ENCODE results near the gene CFAP157.

DNA sequence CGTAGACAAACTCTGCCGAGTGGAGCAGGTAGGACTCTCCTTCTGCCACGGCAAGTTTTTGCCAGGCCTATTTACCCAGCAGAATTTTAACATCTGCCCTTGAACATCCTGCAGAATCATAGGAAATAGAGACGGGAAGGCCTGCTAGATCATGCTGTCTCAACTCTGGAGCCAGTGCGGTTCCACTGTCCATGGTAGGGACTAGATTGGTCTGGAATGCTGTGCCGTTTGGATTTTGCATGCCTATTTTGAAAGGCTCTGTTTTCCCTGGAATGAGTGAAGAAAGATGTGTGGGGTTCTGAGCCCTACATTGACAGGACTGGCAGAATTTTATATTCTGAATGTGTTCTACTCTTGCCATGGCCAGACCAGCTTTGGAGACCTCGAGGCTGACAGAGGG, 33.6 kb upstream of the CFAP157 start:
- TF ChIP-seq, protein P1, sequence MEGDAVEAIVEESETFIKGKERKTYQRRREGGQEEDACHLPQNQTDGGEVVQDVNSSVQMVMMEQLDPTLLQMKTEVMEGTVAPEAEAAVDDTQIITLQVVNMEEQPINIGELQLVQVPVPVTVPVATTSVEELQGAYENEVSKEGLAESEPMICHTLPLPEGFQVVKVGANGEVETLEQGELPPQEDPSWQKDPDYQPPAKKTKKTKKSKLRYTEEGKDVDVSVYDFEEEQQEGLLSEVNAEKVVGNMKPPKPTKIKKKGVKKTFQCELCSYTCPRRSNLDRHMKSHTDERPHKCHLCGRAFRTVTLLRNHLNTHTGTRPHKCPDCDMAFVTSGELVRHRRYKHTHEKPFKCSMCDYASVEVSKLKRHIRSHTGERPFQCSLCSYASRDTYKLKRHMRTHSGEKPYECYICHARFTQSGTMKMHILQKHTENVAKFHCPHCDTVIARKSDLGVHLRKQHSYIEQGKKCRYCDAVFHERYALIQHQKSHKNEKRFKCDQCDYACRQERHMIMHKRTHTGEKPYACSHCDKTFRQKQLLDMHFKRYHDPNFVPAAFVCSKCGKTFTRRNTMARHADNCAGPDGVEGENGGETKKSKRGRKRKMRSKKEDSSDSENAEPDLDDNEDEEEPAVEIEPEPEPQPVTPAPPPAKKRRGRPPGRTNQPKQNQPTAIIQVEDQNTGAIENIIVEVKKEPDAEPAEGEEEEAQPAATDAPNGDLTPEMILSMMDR (IDR thresholded peaks at IDR 0.05; ENCODE audit: extremely low read depth in 1 of 2, insufficient read depth in 1 of 2, low read depth in 1 of 2, low read length in 2 of 2): no peak
- TF ChIP-seq POLR2A (IDR thresholded peaks at IDR 0.05; ENCODE audit: low read depth, low read length): no peak

Data from endothelial cell of umbilical vein (primary cell).